NCI-H146 (cell line): ENCODE data around the gene DUXB.

Experiments used
- DNase-seq: peaks from one replicate; lab custom pipeline; 2025; lab: John Stamatoyannopoulos, UW

DUXB gene

DNA sequence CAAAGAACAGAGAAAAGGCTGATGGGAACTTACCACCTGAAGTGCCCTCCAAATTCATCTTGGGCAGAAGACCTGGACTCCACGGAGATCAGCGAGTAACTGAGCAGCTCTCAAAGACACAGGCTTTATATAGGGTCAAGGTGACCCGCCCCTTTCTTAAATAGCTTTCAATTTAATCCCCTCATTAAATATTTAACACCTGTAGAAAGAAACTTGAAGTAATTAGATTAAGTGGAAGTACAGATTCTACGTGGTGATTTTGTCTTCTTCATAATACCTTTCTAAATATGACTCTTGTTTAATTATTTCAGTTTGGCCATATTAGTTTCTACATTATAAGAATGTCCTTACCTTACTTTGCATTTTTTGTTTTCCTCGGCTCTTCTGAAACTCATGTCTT is at the start of gene DUXB:
Gene DUXB, minus strand, starts transcription at position 101 of the 400 bp plus-strand sequence. Its CDS starts 43 bp downstream, at position 58.
- DNase-seq: no peak

DNA sequence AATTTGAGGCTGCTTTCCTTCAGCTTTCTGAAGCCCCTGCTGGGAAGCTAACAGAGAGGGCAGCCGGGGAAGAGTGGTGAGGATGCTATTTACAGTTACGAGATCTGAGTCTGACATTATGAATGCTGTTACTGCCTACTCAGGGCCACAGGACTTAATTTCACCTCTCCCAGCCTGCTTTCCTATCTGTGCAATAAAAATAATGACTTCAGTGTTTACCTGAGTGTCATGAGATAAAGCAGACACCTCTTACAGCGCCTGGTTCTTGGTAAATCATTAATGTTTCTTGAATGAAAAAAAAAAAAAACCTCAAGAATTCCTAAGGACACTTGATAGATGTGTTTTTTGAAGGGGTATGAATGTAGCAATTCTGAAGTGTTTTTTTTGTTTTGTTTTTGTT is 49.3 kb upstream of the DUXB start:
- peak; percentile 70 for DNase-seq

DNA sequence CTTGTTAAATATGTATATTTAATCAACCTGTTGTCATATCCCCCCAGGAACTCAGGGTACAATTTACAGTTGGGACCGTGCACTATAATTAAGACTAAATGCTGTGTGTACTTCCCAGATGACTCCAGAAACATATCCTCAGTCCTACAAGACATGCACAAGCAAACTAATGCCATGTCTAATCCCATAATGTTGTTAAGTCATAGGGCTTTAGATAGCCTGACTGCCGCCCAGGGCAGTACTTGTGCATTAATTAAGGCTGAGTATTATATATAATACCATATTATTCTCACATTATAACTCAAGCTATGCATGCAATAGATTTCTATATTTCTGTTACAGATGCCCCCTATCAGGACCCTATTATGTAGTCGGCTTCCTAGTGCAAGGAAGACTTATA is 45.1 kb upstream of the DUXB start:
- DNase-seq: no peak

DNA sequence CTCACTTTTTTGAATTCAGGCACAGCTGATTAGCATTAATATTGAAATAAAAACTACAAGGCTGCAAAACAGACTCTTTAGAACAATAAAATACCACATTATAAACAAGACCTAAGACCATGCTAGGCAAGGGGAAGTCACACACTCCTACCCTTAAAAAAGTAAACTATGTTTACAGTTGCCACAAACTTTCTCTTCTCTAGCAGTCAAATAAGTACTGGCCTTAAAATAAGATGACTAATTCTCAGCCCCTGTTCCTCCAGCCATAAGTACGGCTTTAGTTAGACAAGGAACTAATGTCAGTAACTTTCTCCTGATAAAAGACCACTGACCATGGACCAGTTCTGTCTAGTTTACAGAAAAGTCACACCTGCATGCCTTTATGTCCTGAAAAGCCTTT is 44.6 kb upstream of the DUXB start:
- DNase-seq: no peak

DNA sequence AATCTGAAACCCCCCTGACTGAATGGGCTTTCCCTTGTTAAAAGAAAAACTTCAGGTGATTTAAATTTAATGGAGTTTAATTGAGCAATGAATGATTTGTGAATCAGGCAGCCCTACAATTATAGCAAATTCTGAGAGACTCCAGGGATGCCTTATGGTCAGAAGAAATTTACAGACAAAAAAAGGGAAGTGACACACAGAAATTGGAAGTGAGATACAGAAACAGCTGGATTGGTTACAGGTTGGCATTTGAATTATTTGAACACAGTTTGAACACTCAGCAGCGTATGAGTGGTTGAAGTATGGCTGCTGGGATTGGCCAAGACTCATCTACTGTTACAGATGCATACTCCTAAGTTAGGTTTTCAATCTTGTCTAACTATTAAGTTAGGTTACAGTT is 44.0 kb upstream of the DUXB start:
- DNase-seq: no peak

DNA sequence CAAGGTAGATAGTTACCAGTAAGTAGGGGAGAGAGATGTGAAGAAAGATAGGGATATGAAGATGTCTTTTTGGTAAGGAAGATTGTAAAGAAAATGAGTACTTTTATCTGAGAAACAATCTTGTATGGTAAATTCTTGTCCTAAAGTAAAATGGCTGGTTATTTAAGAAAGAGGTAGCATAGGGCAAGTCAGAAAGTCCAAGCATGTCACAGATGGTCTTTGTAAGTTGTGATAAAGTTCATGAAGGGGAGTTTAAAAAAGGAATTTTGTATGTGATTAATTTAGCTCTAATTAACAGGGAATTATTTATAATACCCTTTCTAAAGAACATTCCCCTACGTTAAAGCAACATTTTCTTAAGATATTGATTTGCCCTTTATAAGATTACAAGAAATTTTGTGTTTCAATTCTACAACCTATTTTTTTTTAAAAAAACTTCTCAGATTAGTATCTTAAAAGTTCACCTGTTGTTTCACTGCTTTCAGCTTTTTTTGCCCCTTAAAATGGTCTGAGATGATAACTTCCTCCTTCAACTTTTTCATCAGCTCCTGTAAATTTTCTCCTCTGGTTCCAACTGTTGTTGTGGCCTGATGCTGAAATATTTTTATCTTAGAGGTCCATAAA is 41.3 kb upstream of the DUXB start:
- DNase-seq: no peak

GRCh38 chr16:75733305-75734211 is 32.3 kb upstream of the DUXB start:
- peak; percentile 37 for DNase-seq

- peak; percentile 0 for DNase-seq
Measured at GRCh38 chr16:75732871-75733270, 31.6 kb upstream of the DUXB start.

DNA sequence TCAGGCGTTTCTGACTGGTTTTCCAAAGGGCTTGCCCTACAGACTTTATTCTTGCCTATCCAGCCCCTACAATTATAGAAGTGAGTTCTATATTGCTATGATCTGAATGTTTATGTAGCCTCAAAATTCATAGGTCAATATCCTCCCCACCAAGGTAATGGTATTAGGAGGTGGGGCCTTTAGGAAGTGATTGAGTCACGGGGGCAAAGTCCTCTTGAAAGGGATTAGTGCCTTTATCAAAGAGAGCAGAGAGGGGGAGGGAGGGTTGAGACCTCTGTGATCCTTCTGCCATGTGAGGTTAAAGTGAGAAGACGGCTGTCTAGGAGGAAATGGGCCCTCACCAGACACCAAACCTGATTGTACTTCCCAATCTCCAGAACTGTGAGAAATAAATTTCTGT is 26.0 kb upstream of the DUXB start:
- DNase-seq: no peak

- DNase-seq: no peak
Measured at GRCh38 chr16:75726390-75726789, 25.1 kb upstream of the DUXB start, which contains the start of gene CPHXL. TSS of gene CPHXL (minus strand) at chr16:75726490. CDS start at chr16:75726442, 48 bp downstream.

DNA sequence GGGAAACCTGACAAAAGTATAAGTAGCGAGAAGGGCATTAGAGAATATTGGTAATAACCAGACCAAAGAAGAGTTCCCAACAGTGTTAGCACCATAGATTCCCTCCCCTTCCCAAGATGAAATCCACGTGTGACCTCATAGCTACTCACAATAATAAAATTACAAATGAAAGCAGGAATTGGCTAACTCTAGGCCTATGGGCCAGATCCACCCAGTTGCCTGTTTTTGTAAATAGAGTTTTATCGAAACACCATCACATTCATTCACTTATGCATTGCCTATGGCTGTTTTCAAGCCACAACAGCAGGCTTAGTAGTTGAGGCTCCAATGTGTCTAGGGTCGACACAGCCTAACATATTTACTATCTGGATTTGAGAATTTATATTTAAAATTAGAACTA is 17.2 kb upstream of the DUXB start:
- DNase-seq: no peak

DNA sequence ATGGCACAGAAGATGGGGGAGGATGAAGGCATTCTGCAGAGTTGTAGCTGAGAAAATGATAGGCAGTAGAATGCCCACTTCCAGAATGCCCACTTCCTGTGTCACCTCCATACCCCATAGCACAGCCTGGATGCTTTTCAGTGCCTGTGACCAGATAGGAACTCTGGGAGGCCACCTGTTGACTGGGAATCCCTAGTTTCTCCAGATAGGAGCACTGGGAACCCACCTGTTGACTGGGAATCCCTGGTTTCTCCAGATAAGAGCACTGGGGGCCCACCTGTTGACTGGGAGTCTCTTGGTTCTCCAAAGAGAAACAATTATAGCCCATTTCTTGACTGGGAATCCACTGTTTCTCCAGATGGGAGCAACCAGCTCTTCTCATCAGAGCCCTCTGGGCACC is 13.4 kb upstream of the DUXB start:
- DNase-seq: no peak

- no peak for DNase-seq
Measured at GRCh38 chr16:75710344-75710743, 9.1 kb upstream of the DUXB start.

GRCh38 chr16:75703306-75703705 is 2.0 kb upstream of the DUXB start:
- no peak for DNase-seq

- no peak for DNase-seq
Measured at GRCh38 chr16:75702242-75702641, 981 bp upstream of the DUXB start.

DNA sequence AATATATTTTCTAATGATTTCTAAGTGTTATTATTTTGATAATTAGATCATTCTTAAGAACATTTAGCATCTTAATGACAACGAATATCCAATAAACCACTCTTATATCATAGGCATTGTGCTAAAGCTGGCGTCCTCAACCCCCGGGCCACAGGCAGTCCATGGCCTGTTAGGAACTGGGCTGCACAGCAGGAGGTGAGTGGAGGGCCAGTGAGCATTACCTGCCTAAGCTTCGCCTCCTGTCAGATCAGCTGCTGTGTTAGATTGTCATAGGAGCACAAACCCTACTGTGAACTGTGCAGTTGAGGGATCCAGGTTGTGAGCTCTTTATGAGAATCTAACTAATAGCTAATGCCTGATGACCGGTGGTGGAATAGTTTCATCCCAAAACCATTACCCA is 3.7 kb downstream of the DUXB start:
- no peak for DNase-seq

- DNase-seq: peak; percentile 2
Measured at GRCh38 chr16:75695708-75696107, 5.6 kb downstream of the DUXB start.

DNA sequence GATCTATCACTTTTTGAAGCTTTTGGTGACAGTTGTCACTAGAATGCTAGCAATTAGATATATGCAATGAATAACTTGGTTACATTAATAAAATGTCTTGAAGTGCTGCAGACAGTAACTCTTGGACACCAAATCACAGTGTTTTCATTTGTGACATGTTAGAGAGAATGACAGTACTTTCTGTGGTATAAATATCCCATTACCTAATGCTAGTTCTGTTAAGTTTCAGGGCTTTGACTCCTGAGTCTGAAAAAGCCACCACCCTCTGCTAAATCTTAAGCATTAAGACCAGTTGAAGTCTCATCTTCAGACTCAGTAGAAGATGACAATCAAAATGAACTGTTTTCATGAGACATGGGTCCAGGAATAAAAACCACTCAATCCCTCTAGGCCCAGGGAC is 13.9 kb downstream of the DUXB start:
- no peak for DNase-seq

GRCh38 chr16:75682308-75682707 is 19.0 kb downstream of the DUXB start:
- DNase-seq: no peak

- DNase-seq: no peak
Measured at GRCh38 chr16:75679366-75679765, 21.9 kb downstream of the DUXB start.

DNA sequence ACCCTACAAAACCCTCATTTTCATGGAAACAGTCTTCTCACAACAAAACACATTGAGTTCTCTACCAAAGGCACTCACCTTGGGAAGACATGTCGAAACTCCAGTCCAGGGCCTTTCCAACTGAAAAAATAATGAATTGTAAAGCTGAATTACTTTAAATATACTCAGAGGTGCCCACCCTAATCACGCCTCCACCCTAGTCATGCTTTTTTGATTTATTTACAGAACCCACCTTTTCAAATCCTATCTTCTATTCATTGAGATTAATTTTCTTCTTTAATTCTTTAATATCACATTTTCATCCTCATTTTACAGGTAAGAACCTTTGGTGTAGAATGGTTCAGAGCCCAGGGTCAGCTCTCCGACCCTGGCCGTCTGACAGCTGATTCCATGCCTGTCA is 24.4 kb downstream of the DUXB start, which contains the start of gene CPHXL2:
Gene CPHXL2, minus strand, starts transcription at position 101 of the 400 bp plus-strand sequence. Its CDS starts 10 bp downstream, at position 91.
- no peak for DNase-seq

DNA sequence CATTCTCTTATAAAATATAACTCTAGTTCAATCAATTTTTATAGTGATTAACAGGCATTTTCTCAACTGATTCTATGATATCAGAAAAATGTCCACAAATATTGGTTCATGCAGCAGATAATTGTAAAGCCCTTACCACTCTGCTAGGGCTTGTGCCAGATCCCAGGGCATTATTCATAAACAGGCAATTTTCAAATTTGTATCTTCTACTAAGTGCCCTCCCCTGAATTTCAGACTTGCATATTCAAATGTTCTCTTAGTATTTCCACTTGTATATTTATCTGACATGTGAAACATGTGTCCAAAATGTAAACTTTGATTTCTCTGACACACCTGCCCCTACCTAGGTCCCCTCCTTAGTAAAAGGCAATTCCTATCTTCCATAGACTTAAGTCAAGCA is 33.8 kb downstream of the DUXB start:
- no peak for DNase-seq

GRCh38 chr16:75660726-75661302 is 40.4 kb downstream of the DUXB start:
- DNase-seq: no peak
